H9 (cell line): ENCODE measurements around the gene KIAA0513. TPM values are rescaled to one million over a fixed set of nuclear protein-coding genes. Genes with fewer than 3 reads are reported as not detected.

Experiments
- DNase-seq: peaks from one replicate; pipeline ENCODE4 v3.0.0-alpha.2; 2017
- H2AFZ ChIP-seq: one replicate; pipeline ENCODE4 v1.6.1; 2013; ENCODE audit warnings: mild to moderate bottlenecking, low read length, control low read depth, moderate library complexity
- H2AK5ac ChIP-seq: 2 replicates; pipeline ENCODE4 v1.6.1; 2013; ENCODE audit warnings: low read length, control low read depth, mixed read lengths; ENCODE audit not compliant: insufficient read length
- H2BK120ac ChIP-seq: one replicate; pipeline ENCODE4 v1.6.1; 2013; ENCODE audit warnings: low read depth, mild to moderate bottlenecking, low read length, control low read depth, inconsistent platforms; ENCODE audit not compliant: poor library complexity, severe bottlenecking
- H2BK12ac ChIP-seq: 2 replicates; pipeline ENCODE4 v1.6.1; 2013; ENCODE audit warnings: low read length, control low read depth, mixed read lengths, low read depth; ENCODE audit not compliant: insufficient read length
- H2BK15ac ChIP-seq: 2 replicates; pipeline ENCODE4 v1.6.1; 2013; ENCODE audit warnings: low read depth, low read length, control low read depth
- H2BK20ac ChIP-seq: one replicate; pipeline ENCODE4 v1.6.1; 2013; ENCODE audit warnings: low read depth, mild to moderate bottlenecking, low read length, control low read depth, inconsistent platforms; ENCODE audit not compliant: poor library complexity, severe bottlenecking
- H2BK5ac ChIP-seq: 2 replicates; pipeline ENCODE4 v1.6.1; 2013; ENCODE audit warnings: low read length, control low read depth, mixed read lengths; ENCODE audit not compliant: insufficient read length
- H3K14ac ChIP-seq: 2 replicates; pipeline ENCODE4 v1.6.1; 2013; ENCODE audit warnings: low read length, control low read depth; ENCODE audit not compliant: insufficient read depth
- H3K18ac ChIP-seq: 2 replicates; pipeline ENCODE4 v1.6.1; 2013; ENCODE audit warnings: low read depth, mild to moderate bottlenecking, mixed read lengths, low read length, control low read depth; ENCODE audit not compliant: insufficient read length
- H3K23ac ChIP-seq: 2 replicates; pipeline ENCODE4 v1.6.1; 2013; ENCODE audit warnings: low read length, control low read depth, mixed read lengths, low read depth; ENCODE audit not compliant: insufficient read length
- H3K23me2 ChIP-seq: 2 replicates; pipeline ENCODE4 v1.6.1; 2013; ENCODE audit warnings: low read depth, mild to moderate bottlenecking, mixed read lengths, low read length, control low read depth; ENCODE audit not compliant: insufficient read length, poor library complexity, severe bottlenecking
- H3K27ac ChIP-seq: 2 replicates; pipeline ENCODE4 v1.5.1; 2013; ENCODE audit warnings: low read length, control low read depth, mixed read lengths, low read depth; ENCODE audit not compliant: insufficient read length
- H3K27me3 ChIP-seq: 2 replicates; pipeline ENCODE4 v1.6.1; 2013; ENCODE audit warnings: low read length, control low read depth, inconsistent platforms; ENCODE audit not compliant: insufficient read depth
- H3K4ac ChIP-seq: 2 replicates; pipeline ENCODE4 v1.6.1; 2013; ENCODE audit warnings: low read depth, mild to moderate bottlenecking, control low read depth, inconsistent platforms, low read length, moderate library complexity
- H3K4me1 ChIP-seq: 2 replicates; pipeline ENCODE4 v1.6.1; 2013; ENCODE audit warnings: low read length, control low read depth, inconsistent platforms; ENCODE audit not compliant: insufficient read depth
- H3K4me2 ChIP-seq: 2 replicates; pipeline ENCODE4 v1.6.1; 2013; ENCODE audit warnings: low read length, control low read depth, mixed read lengths; ENCODE audit not compliant: insufficient read length, insufficient read depth
- H3K56ac ChIP-seq: 2 replicates; pipeline ENCODE4 v1.6.1; 2013; ENCODE audit warnings: low read depth, mild to moderate bottlenecking, mixed read lengths, low read length, control low read depth; ENCODE audit not compliant: insufficient read length
- H3K79me1 ChIP-seq: 2 replicates; pipeline ENCODE4 v1.6.1; 2013; ENCODE audit warnings: low read depth, mild to moderate bottlenecking, moderate library complexity, low read length, control low read depth, inconsistent platforms; ENCODE audit not compliant: insufficient read depth, poor library complexity, severe bottlenecking
- H3K79me2 ChIP-seq: 2 replicates; pipeline ENCODE4 v1.6.1; 2013; ENCODE audit warnings: low read length, control low read depth, inconsistent platforms; ENCODE audit not compliant: insufficient read depth
- H3K9ac ChIP-seq: 2 replicates; pipeline ENCODE4 v1.6.1; 2013; ENCODE audit warnings: low read length, control low read depth, mixed read lengths; ENCODE audit not compliant: insufficient read length; ENCODE audit errors: extremely low read depth
- H3K9me3 ChIP-seq: one replicate; pipeline ENCODE4 v1.6.1; 2013; ENCODE audit warnings: low read depth, low read length, inconsistent platforms; ENCODE audit not compliant: control insufficient read depth
- H3T11ph ChIP-seq: one replicate; pipeline ENCODE4 v1.6.1; 2013; ENCODE audit warnings: mild to moderate bottlenecking, low read length, control low read depth, inconsistent platforms
- H4K20me1 ChIP-seq: one replicate; pipeline ENCODE4 v1.6.1; 2013; ENCODE audit not compliant: control insufficient read depth, insufficient read length, insufficient read depth
- H4K5ac ChIP-seq: 2 replicates; pipeline ENCODE4 v1.6.1; 2013; ENCODE audit warnings: low read depth, mild to moderate bottlenecking, mixed read lengths, low read length, control low read depth; ENCODE audit not compliant: insufficient read length
- H4K8ac ChIP-seq: replicated peaks from 2 replicates; pipeline ENCODE4 v1.6.1; 2013; ENCODE audit warnings: low read length, control low read depth, mixed read lengths, low read depth; ENCODE audit not compliant: insufficient read length
- H4K91ac ChIP-seq: 2 replicates; pipeline ENCODE4 v1.6.1; 2013; ENCODE audit warnings: low read depth, mild to moderate bottlenecking, moderate library complexity, mixed read lengths, low read length, control low read depth; ENCODE audit not compliant: insufficient read length
- H3K27ac Mint-ChIP-seq, 3 experiments: 2 replicates in 2 of 3; 3 replicates in 1 of 3; pipeline ENCODE4 v1.8.0; 2020 to 2021; ENCODE audit warnings: mixed read lengths in 3 of 3, mild to moderate bottlenecking in 1 of 3, moderate library complexity in 1 of 3
- H3K27me3 Mint-ChIP-seq: 2 replicates; pipeline ENCODE4 v1.8.0; 2021; ENCODE audit warnings: low read depth, mild to moderate bottlenecking, moderate library complexity, mixed read lengths
- H3K36me3 Mint-ChIP-seq, 3 experiments: 2 replicates in 2 of 3; 3 replicates in 1 of 3; pipeline ENCODE4 v1.8.0; 2020 to 2021; ENCODE audit warnings: low read depth in 3 of 3, mixed read lengths in 3 of 3; ENCODE audit not compliant: insufficient read depth in 1 of 3
- H3K4me1 Mint-ChIP-seq, 2 experiments: 2 replicates each; pipeline ENCODE4 v1.8.0; 2020; ENCODE audit warnings: mixed read lengths in 2 of 2
- H3K4me3 Mint-ChIP-seq, 2 experiments: 2 replicates in 1 of 2; 3 replicates in 1 of 2; pipeline ENCODE4 v1.8.0; 2020 to 2021; ENCODE audit warnings: mild to moderate bottlenecking in 2 of 2, mixed read lengths in 2 of 2, moderate library complexity in 1 of 2
- H3K9me3 Mint-ChIP-seq, 2 experiments: 2 replicates in 1 of 2; 3 replicates in 1 of 2; pipeline ENCODE4 v1.8.0; 2020; ENCODE audit warnings: mild to moderate bottlenecking in 2 of 2, mixed read lengths in 2 of 2, moderate library complexity in 1 of 2
- CTCF ChIP-seq: fragments of 200-600 bp; sonication (generic); conservative IDR thresholded peaks from 3 replicates; pipeline ENCODE4 v1.8.0; 2021; ENCODE audit warnings: antibody characterized with exemption, mild to moderate bottlenecking
- WGBS: extraction: QIAGEN DNeasy Blood & Tissue Kit; methylation state at CpG from one replicate; pipeline ENCODE4 v1.1.7; 2013; ENCODE audit warnings: missing lambda C conversion rate, low lambda C conversion rate, mixed read lengths; ENCODE audit not compliant: insufficient read length; ENCODE audit errors: extremely low coverage; 5-methylcytosine and 5-hydroxymethylcytosine counted together
- total RNA-seq: library from RNA; stranded (reverse); gene quantifications from 2 replicates; pipeline ENCODE4 v1.2.1, GENCODE V29; 2021

The KIAA0513 gene
- total RNA-seq, 1 experiment from 2014 or later: 4.7 TPM

- no peak overlapping the region for H3K4me3 Mint-ChIP-seq
Measured at GRCh38 chr16:85019659-85020245, 7.8 kb upstream of the KIAA0513 start.

More at GRCh38 chr16:85019659-85020245, 7.8 kb upstream of the KIAA0513 start:
- no peak overlapping the region for H2BK12ac ChIP-seq
- DNase-seq: no peak
- H2AFZ ChIP-seq: no peak overlapping the region
- H2BK20ac ChIP-seq: no peak overlapping the region
- no peak overlapping the region for H3K23ac ChIP-seq
- no peaks in the 10 kb centered on the region for H3K23me2 ChIP-seq
- H3K27me3 ChIP-seq: no peaks in the 10 kb centered on the region; the same call in 1 of the 2 replicates
- no peak overlapping the region for H2BK15ac ChIP-seq
- Mint-ChIP-seq H3K4me1 (peaks cover 0 to 3% of the 10 kb centered on the region in 2 experiments; a peak in 1 of 4 replicates), H3K9me3 (no peaks in the 10 kb centered on the region), H3K27me3 (peaks cover 39% of the 10 kb centered on the region), H3K36me3 (no peaks in the 10 kb centered on the region), H3K27ac (no peak overlapping the region)
- H3K9me3 ChIP-seq: no peaks in the 10 kb centered on the region
- H3T11ph ChIP-seq: no peak overlapping the region
- no peak for TF ChIP-seq CTCF
- H4K8ac ChIP-seq: no peak overlapping the region
- H2AK5ac ChIP-seq: no peak overlapping the region
- H3K4me2 ChIP-seq: no peak overlapping the region
- H4K20me1 ChIP-seq: no peaks in the 10 kb centered on the region
- no peak overlapping the region for H2BK120ac ChIP-seq
- H3K14ac ChIP-seq: no peak overlapping the region
- H3K79me2 ChIP-seq: no peaks in the 10 kb centered on the region
- no peak overlapping the region for H3K27ac ChIP-seq
- no peaks in the 10 kb centered on the region for H3K79me1 ChIP-seq
- no peak overlapping the region for H3K9ac ChIP-seq
- no peak overlapping the region for H4K91ac ChIP-seq
- H3K4me1 ChIP-seq: no peaks in the 10 kb centered on the region
- no peak overlapping the region for H3K56ac ChIP-seq
- H2BK5ac ChIP-seq: no peak overlapping the region
- no CpG with 5 or more reads among the region's 9 CpGs for WGBS
- no peak overlapping the region for H3K18ac ChIP-seq
- H4K5ac ChIP-seq: no peak overlapping the region
- no peak overlapping the region for H3K4ac ChIP-seq
